Frontal cortex (tissue), 4 donors: ENCODE results near the gene SIRPB2. TPM values are rescaled to one million over a fixed set of nuclear protein-coding genes. Genes with fewer than 3 reads are reported as not detected.

Experiments
- DNase-seq, 2 donors: peaks; one replicate each; pipeline ENCODE4 v3.0.0; 2012; ENCODE audit warnings: low spot score in 2 of 2
- FAIRE-seq: peaks from 2 replicates; lab custom pipeline; 2012; peaks lifted over from hg19 to GRCh38; lab: Jason Lieb, UNC
- total RNA-seq: library from RNA; depleted of rRNA; stranded (reverse); fragments of >200 nt; gene quantifications from one replicate; pipeline ENCODE4 v1.2.3, GENCODE V29; 2014
- donor health status: control.
- donor health status: control.
- donor health status: control.

The SIRPB2 gene
- total RNA-seq, 1 donor from 2014 or later = 0.82 TPM

- DNase-seq = no peak
- FAIRE-seq = no peak
Measured at GRCh38 chr20:1450926-1451491, 40.2 kb downstream of the SIRPB2 start.

GRCh38 chr20:1449370-1449769 is 41.9 kb downstream of the SIRPB2 start:
- FAIRE-seq = no peak
- DNase-seq = no peak

GRCh38 chr20:1448081-1448620 is 43.1 kb downstream of the SIRPB2 start:
- FAIRE-seq = no peak
- DNase-seq = no peak

- DNase-seq (no peak), FAIRE-seq (no peak)
Measured at GRCh38 chr20:1446536-1446935, 44.7 kb downstream of the SIRPB2 start.

- FAIRE-seq (no peak), DNase-seq (no peak)
Measured at GRCh38 chr20:1443085-1443484, 48.1 kb downstream of the SIRPB2 start.

- no peak for FAIRE-seq
- DNase-seq = no peak
Measured at GRCh38 chr20:1442304-1442703, 48.9 kb downstream of the SIRPB2 start.

GRCh38 chr20:1441133-1441532 is 50.1 kb downstream of the SIRPB2 start:
- no peak for FAIRE-seq
- no peak for DNase-seq

GRCh38 chr20:1440024-1440423 is 51.2 kb downstream of the SIRPB2 start:
- no peak for FAIRE-seq

GRCh38 chr20:1438361-1438760 is 52.9 kb downstream of the SIRPB2 start:
- DNase-seq = no peak
- FAIRE-seq = no peak

More at GRCh38 chr20:1440024-1440423, 51.2 kb downstream of the SIRPB2 start:
- no peak for DNase-seq

- FAIRE-seq (no peak), DNase-seq (peak; percentile 31 to 66)
Measured at GRCh38 chr20:1437235-1437904, 53.9 kb downstream of the SIRPB2 start.

- FAIRE-seq (no peak), DNase-seq (no peak)
Measured at GRCh38 chr20:1436263-1436662, 55.0 kb downstream of the SIRPB2 start.

- no peak for FAIRE-seq
Measured at GRCh38 chr20:1435337-1435699, 55.9 kb downstream of the SIRPB2 start.

GRCh38 chr20:1434571-1435336 is 56.5 kb downstream of the SIRPB2 start:
- FAIRE-seq (no peak), DNase-seq (no peak)

More at GRCh38 chr20:1435337-1435699, 55.9 kb downstream of the SIRPB2 start:
- no peak for DNase-seq

GRCh38 chr20:1431158-1431557 is 60.1 kb downstream of the SIRPB2 start:
- FAIRE-seq (no peak), DNase-seq (no peak)

GRCh38 chr20:1430004-1430451 is 61.2 kb downstream of the SIRPB2 start:
- FAIRE-seq (no peak), DNase-seq (no peak)

GRCh38 chr20:1429143-1429728 is 62.0 kb downstream of the SIRPB2 start:
- FAIRE-seq (no peak), DNase-seq (no peak)

- FAIRE-seq = no peak
- DNase-seq = no peak
Measured at GRCh38 chr20:1427457-1428054, 63.7 kb downstream of the SIRPB2 start.

GRCh38 chr20:1426231-1426849 is 64.9 kb downstream of the SIRPB2 start:
- FAIRE-seq = no peak

More at GRCh38 chr20:1426231-1426849, 64.9 kb downstream of the SIRPB2 start:
- no peak for DNase-seq
